Panc1 (cell line): ENCODE measurements around the gene ALK. TPM values are rescaled to one million over a fixed set of nuclear protein-coding genes. Genes with fewer than 3 reads are reported as not detected.

Experiments
- ATAC-seq: fragments of 200-7000 bp; cut with Tn5 transposase; 2 replicates; pipeline ENCODE4 v1.9.1; 2020; ENCODE audit warnings: mild to moderate bottlenecking, moderate library complexity
- BruUV-seq: library from RNA; stranded (reverse); fragments of 400-500 nt; replicated peaks from 2 replicates; lab custom pipeline; 2021; lab: Mats Ljungman, UMichigan
- CTCF ChIA-PET: fragments of 300-600 bp; sonication (Branson Sonifier 250); formaldehyde crosslinking; loops from one replicate; lab custom pipeline; 2022; ENCODE audit warnings: antibody characterized with exemption; lab: Charles Lee
- POLR2A ChIA-PET: fragments of 300-600 bp; sonication (Branson Sonifier 250); formaldehyde crosslinking; loops from one replicate; lab custom pipeline; 2022; ENCODE audit warnings: antibody characterized with exemption; lab: Charles Lee
- DNase-seq: peaks from one replicate; pipeline ENCODE4 v3.0.0-alpha.2; 2010; ENCODE audit warnings: low read depth, low spot score
- H3K27ac ChIP-seq: 2 replicates; pipeline ENCODE4 v1.5.1; 2011; ENCODE audit warnings: mild to moderate bottlenecking, low read length, inconsistent platforms
- H3K27me3 ChIP-seq: fragments of 200-500 bp; sonication (Bioruptor generic); 2 replicates; pipeline ENCODE4 v1.6.0; 2014; ENCODE audit warnings: low read length, inconsistent platforms; ENCODE audit not compliant: control insufficient read depth, insufficient read depth
- H3K36me3 ChIP-seq: fragments of 200-500 bp; sonication (Bioruptor generic); 2 replicates; pipeline ENCODE4 v1.5.1; 2014; ENCODE audit warnings: inconsistent platforms, mild to moderate bottlenecking, low read length, moderate library complexity; ENCODE audit not compliant: control insufficient read depth, insufficient read depth
- H3K4me1 ChIP-seq: 2 replicates; pipeline ENCODE4 v1.5.1; 2011; ENCODE audit warnings: inconsistent platforms, mild to moderate bottlenecking, low read length, moderate library complexity; ENCODE audit not compliant: control insufficient read depth, insufficient read depth
- H3K4me3 ChIP-seq, 2 experiments: 2 replicates each; pipeline ENCODE4 v1.5.1; 2011 to 2012; ENCODE audit warnings: low read depth in 2 of 2, low read length in 2 of 2, mild to moderate bottlenecking in 2 of 2, inconsistent platforms in 1 of 2, moderate library complexity in 1 of 2
- H3K9me3 ChIP-seq: fragments of 200-500 bp; sonication (Bioruptor generic); 2 replicates; pipeline ENCODE4 v1.5.1; 2014; ENCODE audit warnings: low read depth, mild to moderate bottlenecking, inconsistent platforms, low read length, moderate library complexity; ENCODE audit not compliant: control insufficient read depth, insufficient read depth
- POLR2AphosphoS5 ChIP-seq: IDR thresholded peaks from 2 replicates; pipeline ENCODE4 v1.6.1; 2012; ENCODE audit warnings: mild to moderate bottlenecking, low read depth, low read length, moderate library complexity
- SIN3A ChIP-seq: IDR thresholded peaks from 2 replicates; pipeline ENCODE4 v1.6.1; 2012; ENCODE audit warnings: low read depth, mild to moderate bottlenecking, low read length, moderate library complexity, borderline replicate concordance; ENCODE audit not compliant: insufficient read depth
- TCF7L2 ChIP-seq: IDR thresholded peaks from 2 replicates; pipeline ENCODE4 v1.6.1; 2011; ENCODE audit warnings: mild to moderate bottlenecking, low read depth, low read length, inconsistent platforms
- in situ Hi-C: cut with HindIII; loops from 2 replicates; pipeline ENCODE4 v1.10.0; 2016; ENCODE audit warnings: low sequenced_read_pairs, low pct_unique_long_range_greater_than_20kb
- intact Hi-C: fragments of 100-400 bp; cut with micrococcal nuclease; formaldehyde crosslinking; loops from one replicate; pipeline ENCODE4 v1.10.0; 2022; ENCODE audit not compliant: unreplicated experiment
- total RNA-seq: library from RNA; stranded (reverse); gene quantifications from one replicate; pipeline ENCODE4 v1.2.1, GENCODE V29; 2021; ENCODE audit not compliant: unreplicated experiment
- TF ChIP-seq, protein P1 (sequence below), 2 experiments: IDR thresholded peaks; 2 replicates each; pipeline ENCODE4 v1.6.1; 2011 to 2012; ENCODE audit warnings: low read depth in 2 of 2, control low read depth in 1 of 2, low read length in 1 of 2, mild to moderate bottlenecking in 1 of 2, moderate library complexity in 1 of 2; ENCODE audit not compliant: insufficient read depth in 1 of 2
- TF ChIP-seq, protein P2 (sequence below): fragments of 450-650 bp; IDR thresholded peaks from 2 replicates; pipeline ENCODE4 v1.5.1; 2017; ENCODE audit warnings: mild to moderate bottlenecking

The ALK gene
- total RNA-seq, 1 experiment from 2014 or later, result not detected

DNA sequence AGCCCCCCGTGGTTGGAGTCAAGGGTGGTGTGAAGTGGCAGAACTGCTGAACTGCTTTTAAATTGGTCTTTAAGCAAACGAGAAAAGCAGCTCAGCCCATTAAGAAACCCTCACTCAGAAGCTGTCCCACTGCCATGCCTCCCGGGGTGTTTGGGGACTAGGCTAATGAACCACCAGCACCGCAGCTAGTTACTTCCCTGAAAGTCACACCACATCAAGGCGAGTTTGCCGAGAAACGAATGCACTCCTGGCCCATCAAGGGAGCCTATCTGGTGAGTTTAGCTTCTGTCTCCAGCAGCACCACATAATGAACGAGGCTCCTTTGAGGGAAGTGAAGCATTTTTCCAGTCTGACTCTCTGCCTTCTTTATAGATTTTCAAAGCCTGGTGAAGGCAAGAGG is 14.6 kb upstream of the ALK start:
- TF ChIP-seq, protein P1, sequence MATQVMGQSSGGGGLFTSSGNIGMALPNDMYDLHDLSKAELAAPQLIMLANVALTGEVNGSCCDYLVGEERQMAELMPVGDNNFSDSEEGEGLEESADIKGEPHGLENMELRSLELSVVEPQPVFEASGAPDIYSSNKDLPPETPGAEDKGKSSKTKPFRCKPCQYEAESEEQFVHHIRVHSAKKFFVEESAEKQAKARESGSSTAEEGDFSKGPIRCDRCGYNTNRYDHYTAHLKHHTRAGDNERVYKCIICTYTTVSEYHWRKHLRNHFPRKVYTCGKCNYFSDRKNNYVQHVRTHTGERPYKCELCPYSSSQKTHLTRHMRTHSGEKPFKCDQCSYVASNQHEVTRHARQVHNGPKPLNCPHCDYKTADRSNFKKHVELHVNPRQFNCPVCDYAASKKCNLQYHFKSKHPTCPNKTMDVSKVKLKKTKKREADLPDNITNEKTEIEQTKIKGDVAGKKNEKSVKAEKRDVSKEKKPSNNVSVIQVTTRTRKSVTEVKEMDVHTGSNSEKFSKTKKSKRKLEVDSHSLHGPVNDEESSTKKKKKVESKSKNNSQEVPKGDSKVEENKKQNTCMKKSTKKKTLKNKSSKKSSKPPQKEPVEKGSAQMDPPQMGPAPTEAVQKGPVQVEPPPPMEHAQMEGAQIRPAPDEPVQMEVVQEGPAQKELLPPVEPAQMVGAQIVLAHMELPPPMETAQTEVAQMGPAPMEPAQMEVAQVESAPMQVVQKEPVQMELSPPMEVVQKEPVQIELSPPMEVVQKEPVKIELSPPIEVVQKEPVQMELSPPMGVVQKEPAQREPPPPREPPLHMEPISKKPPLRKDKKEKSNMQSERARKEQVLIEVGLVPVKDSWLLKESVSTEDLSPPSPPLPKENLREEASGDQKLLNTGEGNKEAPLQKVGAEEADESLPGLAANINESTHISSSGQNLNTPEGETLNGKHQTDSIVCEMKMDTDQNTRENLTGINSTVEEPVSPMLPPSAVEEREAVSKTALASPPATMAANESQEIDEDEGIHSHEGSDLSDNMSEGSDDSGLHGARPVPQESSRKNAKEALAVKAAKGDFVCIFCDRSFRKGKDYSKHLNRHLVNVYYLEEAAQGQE (IDR thresholded peaks at IDR 0.05; ENCODE audit: insufficient read depth in 1 of 2, low read depth in 2 of 2, low read length in 1 of 2), result no peak
- TF ChIP-seq POLR2AphosphoS5, result no peak
- TF ChIP-seq, protein P2, sequence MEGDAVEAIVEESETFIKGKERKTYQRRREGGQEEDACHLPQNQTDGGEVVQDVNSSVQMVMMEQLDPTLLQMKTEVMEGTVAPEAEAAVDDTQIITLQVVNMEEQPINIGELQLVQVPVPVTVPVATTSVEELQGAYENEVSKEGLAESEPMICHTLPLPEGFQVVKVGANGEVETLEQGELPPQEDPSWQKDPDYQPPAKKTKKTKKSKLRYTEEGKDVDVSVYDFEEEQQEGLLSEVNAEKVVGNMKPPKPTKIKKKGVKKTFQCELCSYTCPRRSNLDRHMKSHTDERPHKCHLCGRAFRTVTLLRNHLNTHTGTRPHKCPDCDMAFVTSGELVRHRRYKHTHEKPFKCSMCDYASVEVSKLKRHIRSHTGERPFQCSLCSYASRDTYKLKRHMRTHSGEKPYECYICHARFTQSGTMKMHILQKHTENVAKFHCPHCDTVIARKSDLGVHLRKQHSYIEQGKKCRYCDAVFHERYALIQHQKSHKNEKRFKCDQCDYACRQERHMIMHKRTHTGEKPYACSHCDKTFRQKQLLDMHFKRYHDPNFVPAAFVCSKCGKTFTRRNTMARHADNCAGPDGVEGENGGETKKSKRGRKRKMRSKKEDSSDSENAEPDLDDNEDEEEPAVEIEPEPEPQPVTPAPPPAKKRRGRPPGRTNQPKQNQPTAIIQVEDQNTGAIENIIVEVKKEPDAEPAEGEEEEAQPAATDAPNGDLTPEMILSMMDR, result no peak
- TF ChIP-seq TCF7L2, result no peak
- TF ChIP-seq SIN3A, result no peak
- CTCF ChIA-PET, result no interaction called here

DNA sequence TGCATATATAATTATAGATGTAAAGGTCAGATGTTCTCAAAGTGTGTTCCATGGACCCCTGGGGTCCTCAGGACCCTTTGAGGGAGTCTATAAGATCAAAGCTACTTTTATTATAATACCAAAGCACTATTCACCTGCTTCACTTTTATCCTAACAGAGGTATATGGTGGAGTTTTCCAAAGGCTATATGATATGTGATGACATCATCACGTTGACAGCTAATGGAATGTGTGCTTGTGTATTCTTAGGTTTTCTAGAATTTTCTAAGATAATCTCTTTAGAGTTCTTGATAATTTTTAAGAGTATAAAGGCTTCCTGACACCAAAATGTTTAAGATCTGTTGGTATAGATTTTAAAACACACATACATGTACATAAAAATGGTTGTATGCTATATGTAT is 10.4 kb upstream of the ALK start:
- intact Hi-C loops, result no loop called here
- Histone ChIP-seq H3K36me3 (no peaks in the 10 kb centered on the region), H3K4me3 (no peak overlapping the region), H3K27me3 (peaks cover 5% of the 10 kb centered on the region; the same call in 1 of the 2 replicates), H3K9me3 (no peaks in the 10 kb centered on the region), H3K4me1 (no peaks in the 10 kb centered on the region), H3K27ac (no peak overlapping the region)
- ATAC-seq (no peak), DNase-seq (no peak)
- in situ Hi-C loops, result no loop called here
- CTCF ChIA-PET, result no interaction called here
- BruUV-seq, result no TSS peak
- TF ChIP-seq, protein P2, result no peak
- TF ChIP-seq, protein P1 (IDR thresholded peaks at IDR 0.05; ENCODE audit: insufficient read depth in 1 of 2, low read depth in 2 of 2, low read length in 1 of 2), result no peak
- no peak for TF ChIP-seq POLR2AphosphoS5
- TF ChIP-seq TCF7L2, result no peak
- no peak for TF ChIP-seq SIN3A
- POLR2A ChIA-PET, result no interaction called here

More for the DNA sequence above, 14.6 kb upstream of the ALK start:
- H3K9me3 ChIP-seq, result no peaks in the 10 kb centered on the region
- intact Hi-C loops, result no loop called here
- no peak overlapping the region for H3K4me3 ChIP-seq
- H3K4me1 ChIP-seq, result no peaks in the 10 kb centered on the region
- DNase-seq (no peak), ATAC-seq (no peak)
- peaks cover 9% of the 10 kb centered on the region; the same call in 1 of the 2 replicates for H3K27me3 ChIP-seq
- H3K36me3 ChIP-seq, result no peaks in the 10 kb centered on the region
- no peak overlapping the region for H3K27ac ChIP-seq
- POLR2A ChIA-PET, result no interaction called here
- BruUV-seq, result no TSS peak
- in situ Hi-C loops, result no loop called here
